Forelimb muscle (tissue), 1 donor: ENCODE results near the gene HAUS5. TPM values are rescaled to one million over a fixed set of nuclear protein-coding genes. Genes with fewer than 3 reads are reported as not detected.
"Not testable (repeated sequence)": the region's sequence is repeated elsewhere in the genome, so short reads cannot be mapped to it uniquely, and the experiment has no call there.

Source experiments
- DNase-seq: peaks from one replicate; pipeline ENCODE4 v3.0.0-alpha.2; 2013; ENCODE audit warnings: low read depth
- polyA plus RNA-seq: library from polyadenylated mRNA; unstranded; fragments of 120-200 nt; gene quantifications from one replicate; pipeline ENCODE4 v1.2.1, GENCODE V29; 2013; ENCODE audit not compliant: insufficient read length

HAUS5 gene
- 10.9 TPM for polyA plus RNA-seq

- peak; percentile 73 for DNase-seq
Observed at GRCh38 chr19:35612559-35613321, at the start of gene HAUS5. Gene HAUS5 (plus strand): TSS chr19:35612735. CDS start chr19:35612795, 60 bp downstream.

GRCh38 chr19:35562776-35563175, 49.8 kb upstream of the HAUS5 start:
- no peak for DNase-seq

- DNase-seq, result no peak
Observed at GRCh38 chr19:35563207-35563829, 49.2 kb upstream of the HAUS5 start, which contains the start of gene ATP4A. Gene ATP4A (minus strand): TSS chr19:35563658. CDS start chr19:35563629, 29 bp downstream.

DNA sequence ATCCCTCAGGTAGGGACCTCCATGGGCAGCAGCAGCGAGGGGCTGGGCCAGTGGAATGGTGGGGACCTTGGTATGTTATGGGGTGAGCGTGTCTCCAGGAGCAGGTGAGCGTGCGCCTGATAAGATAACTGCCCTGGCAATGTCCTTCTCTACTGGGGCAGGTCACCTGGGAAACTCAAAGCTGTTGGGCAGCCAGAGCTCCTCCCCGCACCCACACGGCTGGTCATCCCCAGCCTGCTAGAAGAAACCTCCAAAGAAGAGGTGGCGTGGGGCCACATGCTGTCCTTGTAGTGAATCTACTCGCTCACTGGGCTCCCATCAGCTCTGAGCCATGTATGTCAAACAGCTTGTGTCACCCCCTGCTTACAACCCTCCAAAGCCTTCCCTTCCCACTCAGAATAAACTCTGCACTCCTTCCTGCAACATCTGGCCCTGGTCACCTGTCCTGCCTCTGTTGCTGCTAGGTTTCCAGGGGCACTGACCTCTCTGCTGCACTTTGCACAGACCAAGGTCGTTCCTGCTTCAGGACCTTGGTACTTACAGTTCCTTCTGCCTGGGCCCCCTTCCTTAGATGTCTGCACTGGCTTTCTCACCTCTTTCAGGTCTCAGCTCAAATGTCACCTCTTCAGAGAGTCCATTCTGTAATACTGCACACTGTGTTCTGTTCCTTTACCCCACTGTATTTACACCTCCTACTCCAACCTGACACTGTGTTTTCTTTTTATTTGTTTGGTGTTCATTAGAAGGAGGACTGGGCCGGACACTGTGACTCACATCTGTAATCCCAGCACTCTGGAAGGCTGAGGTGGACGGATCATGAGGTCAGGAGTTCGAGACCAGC, 47.3 kb upstream of the HAUS5 start:
- DNase-seq, result no peak

- DNase-seq, result no peak
Observed at GRCh38 chr19:35566738-35567137, 45.8 kb upstream of the HAUS5 start.

GRCh38 chr19:35569281-35569781, 43.2 kb upstream of the HAUS5 start:
- DNase-seq, result no peak

DNA sequence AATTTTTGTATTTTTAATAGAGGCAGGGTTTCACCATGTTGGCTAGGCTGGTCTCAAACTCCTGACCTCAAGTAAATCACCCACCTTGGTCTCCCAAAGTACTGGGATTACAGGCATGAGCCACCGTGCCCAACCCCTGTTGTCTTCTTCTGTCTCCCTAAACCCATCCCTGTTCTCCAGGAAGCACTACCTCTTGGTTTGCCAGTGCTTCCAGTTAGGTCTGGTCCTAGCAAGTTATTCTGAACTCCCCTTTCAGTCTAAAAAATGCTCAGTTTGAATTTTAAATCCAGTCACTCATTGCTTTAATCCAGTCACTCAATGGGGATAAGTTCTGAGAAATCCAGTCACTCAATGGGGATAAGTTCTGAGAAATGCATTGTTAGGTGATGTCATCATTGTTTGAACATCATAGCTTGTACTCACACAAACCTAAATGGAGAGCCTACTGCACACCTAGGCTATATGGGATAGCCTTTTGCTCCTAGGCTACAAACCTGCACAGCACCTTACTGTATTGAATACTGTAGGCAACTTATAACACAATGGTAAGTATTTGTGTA, 41.0 kb upstream of the HAUS5 start:
- no peak for DNase-seq

DNA sequence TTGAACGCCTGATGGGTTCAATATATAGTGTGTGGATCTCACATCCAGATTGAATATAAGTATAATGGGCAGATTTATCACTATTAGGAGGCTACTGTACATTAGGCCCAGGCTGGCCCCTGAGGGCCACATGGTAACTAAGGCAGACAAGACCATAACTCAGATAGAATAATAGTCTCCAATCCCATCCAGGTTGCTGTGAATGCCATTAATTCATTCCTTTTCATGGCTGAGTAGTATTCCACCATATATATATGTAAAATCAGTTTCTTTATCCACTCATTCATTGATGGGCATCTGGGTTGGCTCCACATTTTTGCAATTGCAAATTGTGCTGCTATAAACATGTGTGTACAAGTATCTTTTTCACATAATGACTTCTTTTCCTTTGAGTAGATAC, 34.6 kb upstream of the HAUS5 start:
- DNase-seq, result no peak

GRCh38 chr19:35578707-35579106, 33.8 kb upstream of the HAUS5 start:
- DNase-seq, result no peak

DNA sequence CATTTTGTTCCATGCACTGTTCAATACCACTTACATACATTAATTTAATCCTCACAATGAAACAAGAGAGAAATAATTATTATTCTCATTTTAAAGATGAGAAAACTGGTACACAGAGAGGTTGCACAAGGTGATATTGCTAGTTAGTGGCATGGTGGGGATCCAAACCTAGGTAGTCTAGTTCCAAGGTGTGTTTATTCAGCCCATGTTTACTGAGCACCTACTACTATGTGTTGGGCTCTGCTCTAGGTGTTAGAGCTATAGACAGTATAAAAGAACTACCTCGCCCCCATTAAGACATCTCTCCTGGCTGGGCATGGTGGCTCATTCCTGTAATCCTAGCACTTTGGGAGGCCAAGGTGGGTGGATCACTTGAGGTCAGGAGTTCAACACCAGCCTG, 29.8 kb upstream of the HAUS5 start:
- DNase-seq, result no peak

DNA sequence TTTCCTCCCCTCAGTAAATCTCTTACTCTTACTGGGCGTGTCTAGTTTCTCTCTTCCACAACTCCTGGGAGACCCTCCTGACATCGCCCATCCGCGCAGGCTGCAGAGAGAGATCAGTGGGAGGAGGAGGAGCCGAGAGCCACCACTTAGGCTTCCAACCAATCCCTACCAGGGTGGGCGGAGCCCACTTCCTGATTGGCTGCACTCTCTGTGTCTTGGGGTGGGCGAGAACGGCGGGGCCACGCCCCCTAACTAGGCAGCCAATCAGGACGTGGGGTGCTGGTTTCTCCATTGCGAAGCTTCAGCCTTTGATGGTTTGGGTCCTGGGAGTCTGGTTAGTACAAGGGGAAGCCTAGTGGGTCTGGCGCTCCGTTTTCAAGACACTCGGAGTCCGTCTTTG, 26.7 kb upstream of the HAUS5 start, which contains the start of gene PMIS2:
PMIS2 (plus strand) TSS at position 326 of the 400 bp plus-strand sequence. CDS start 87 bp downstream, outside the sequence.
- no peak for DNase-seq

DNA sequence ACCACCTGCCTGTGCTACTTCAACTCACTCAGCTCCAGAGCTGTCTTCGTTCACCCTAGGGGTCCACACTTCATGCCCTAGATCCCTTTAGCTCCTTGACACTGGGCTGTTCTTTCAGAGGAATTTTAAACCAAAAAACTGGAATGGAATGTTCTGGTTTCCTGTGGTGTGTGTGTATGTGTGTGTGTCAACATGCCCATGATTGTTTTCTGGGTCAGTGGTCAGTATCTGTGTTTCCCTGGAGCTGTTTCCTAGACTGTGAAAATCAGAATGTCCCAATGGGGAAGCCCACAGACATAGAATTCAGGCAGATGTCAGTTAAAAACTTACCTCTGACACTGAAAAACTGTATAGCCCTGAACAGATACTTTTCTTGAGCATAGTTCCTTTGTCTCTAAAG, 25.2 kb upstream of the HAUS5 start:
- no peak for DNase-seq

GRCh38 chr19:35590875-35591274, 21.7 kb upstream of the HAUS5 start:
- DNase-seq, result no peak

- DNase-seq, result peak; percentile 19
Observed at GRCh38 chr19:35592226-35592625, 20.3 kb upstream of the HAUS5 start.

GRCh38 chr19:35595026-35595425, 17.5 kb upstream of the HAUS5 start:
- not testable (repeated sequence) for DNase-seq

DNA sequence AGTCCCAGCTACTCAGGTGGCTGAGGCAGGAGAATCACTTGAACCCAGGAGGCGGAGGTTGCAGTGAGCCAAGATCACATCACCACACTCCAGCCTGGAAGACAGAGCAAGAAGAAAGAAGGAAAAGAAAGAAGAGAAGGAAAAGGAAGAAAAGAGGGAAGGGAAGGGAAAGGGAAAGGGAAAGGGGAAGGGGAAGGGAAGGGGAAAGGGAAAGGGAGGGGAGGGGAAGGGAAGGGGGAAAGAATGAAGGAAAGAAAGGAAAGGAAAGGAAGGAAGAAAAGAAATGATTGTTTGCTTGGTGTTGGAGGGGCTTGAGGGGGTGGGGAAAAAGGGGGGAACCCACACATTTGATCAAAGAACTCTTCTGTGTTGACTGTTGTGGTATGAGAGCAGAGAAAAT, 16.6 kb upstream of the HAUS5 start:
- DNase-seq, result no peak

- DNase-seq, result no peak
Observed at GRCh38 chr19:35596366-35596999, 16.1 kb upstream of the HAUS5 start.

- no peak for DNase-seq
Observed at GRCh38 chr19:35601971-35602370, 10.6 kb upstream of the HAUS5 start.

DNA sequence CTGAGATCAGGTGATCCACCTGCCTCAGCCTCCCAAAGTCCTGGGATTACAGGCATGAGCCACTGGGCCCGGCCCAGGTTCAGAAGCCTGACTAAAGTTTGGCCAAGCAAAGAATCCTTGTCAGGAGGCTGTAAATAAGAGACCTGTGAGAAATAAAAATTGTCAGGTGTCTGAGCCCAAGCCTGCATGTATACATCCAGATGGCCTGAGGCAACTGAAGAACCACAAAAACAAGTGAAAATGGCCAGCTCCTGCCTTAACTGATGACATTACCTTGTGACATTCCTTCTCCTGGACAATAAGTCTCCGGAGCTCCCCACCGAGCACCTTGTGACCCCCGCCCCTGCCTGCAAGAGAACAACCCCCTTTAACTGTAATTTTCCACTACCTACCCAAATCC, 8.1 kb upstream of the HAUS5 start:
- not testable (repeated sequence) for DNase-seq

GRCh38 chr19:35607170-35607569, 5.4 kb upstream of the HAUS5 start:
- not testable (repeated sequence) for DNase-seq

DNA sequence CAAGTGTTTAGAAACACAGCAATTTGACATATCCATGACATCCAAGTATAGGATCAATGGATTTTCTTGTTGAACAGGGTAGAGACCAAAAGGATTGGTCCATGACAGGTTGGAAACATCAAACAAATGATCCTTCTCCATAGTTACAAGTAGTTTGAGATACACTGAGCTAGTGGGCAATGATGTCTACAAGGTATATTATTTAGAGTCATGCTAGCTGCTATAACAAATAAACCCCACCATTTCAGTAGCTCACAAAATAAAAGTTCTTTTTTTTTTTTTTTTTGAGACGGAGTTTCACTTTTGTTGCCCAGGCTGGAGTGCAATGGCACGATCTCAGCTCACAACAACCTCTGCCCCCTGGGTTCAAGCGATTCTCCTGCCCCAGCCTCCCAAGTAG, 4.9 kb upstream of the HAUS5 start:
- no peak for DNase-seq
